ENCODE measurements around the gene CCDC102B.

CCDC102B gene

DNA sequence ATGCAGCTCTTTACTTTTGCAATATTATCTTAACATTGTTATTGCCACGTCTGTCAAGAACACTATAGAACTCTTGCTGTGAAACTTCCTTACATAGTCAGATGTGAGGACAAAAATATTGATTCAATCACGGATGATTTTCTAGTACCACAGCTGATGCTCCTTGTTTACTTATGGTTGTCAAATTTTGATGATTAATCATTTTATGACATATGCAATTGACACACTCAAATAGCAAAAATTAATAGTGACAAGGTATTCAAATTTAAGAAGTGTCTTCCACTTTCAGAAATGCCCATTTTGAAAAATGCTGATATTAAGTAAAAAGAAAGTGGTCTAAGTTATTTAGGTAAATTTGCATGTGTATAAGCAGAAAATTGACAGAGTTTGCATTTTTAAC is 284.0 kb downstream of the CCDC102B start:
- H3K36me3 ChIP-seq (ENCODE audit: control insufficient read depth, insufficient read depth, low read length): no peaks in the 10 kb centered on the region
- no peaks in the 10 kb centered on the region for H3K4me1 ChIP-seq
- H3K27me3 ChIP-seq (ENCODE audit: control insufficient read depth, insufficient read depth, low read length): no peaks in the 10 kb centered on the region
- H3K4me2 ChIP-seq (ENCODE audit: low read length): no peak overlapping the region
- H2AFZ ChIP-seq: no peak overlapping the region
- H3K4me3 ChIP-seq (ENCODE audit: low read depth, low read length): no peak overlapping the region
- no peak overlapping the region for H3K9ac ChIP-seq
- no peak for TF ChIP-seq CTCF (IDR thresholded peaks at IDR 0.05)
- H3K27ac ChIP-seq: no peak overlapping the region
- no peaks in the 10 kb centered on the region for H3K9me3 ChIP-seq (ENCODE audit: control insufficient read depth, low read length)
- H3K79me2 ChIP-seq: no peaks in the 10 kb centered on the region

- H3K9ac ChIP-seq: no peak overlapping the region
- TF ChIP-seq CTCF (IDR thresholded peaks at IDR 0.05): no peak
- H3K36me3 ChIP-seq (ENCODE audit: control insufficient read depth, insufficient read depth, low read length): no peaks in the 10 kb centered on the region
Measured at GRCh38 chr18:69082499-69082898, 284.6 kb downstream of the CCDC102B start.

GRCh38 chr18:69085951-69086350 is 288.1 kb downstream of the CCDC102B start:
- no peak overlapping the region for H3K27ac ChIP-seq
- no peaks in the 10 kb centered on the region for H3K79me2 ChIP-seq
- H3K4me2 ChIP-seq (ENCODE audit: low read length): no peak overlapping the region
- no peaks in the 10 kb centered on the region for H3K4me1 ChIP-seq
- no peaks in the 10 kb centered on the region for H3K9me3 ChIP-seq (ENCODE audit: control insufficient read depth, low read length)
- no peak overlapping the region for H3K4me3 ChIP-seq (ENCODE audit: low read depth, low read length)
- no peak overlapping the region for H2AFZ ChIP-seq
- H3K27me3 ChIP-seq (ENCODE audit: control insufficient read depth, insufficient read depth, low read length): no peaks in the 10 kb centered on the region
- no peak overlapping the region for H3K9ac ChIP-seq
- H3K36me3 ChIP-seq (ENCODE audit: control insufficient read depth, insufficient read depth, low read length): no peaks in the 10 kb centered on the region
- TF ChIP-seq CTCF (IDR thresholded peaks at IDR 0.05): no peak

More at GRCh38 chr18:69082499-69082898, 284.6 kb downstream of the CCDC102B start:
- H3K27ac ChIP-seq: no peak overlapping the region
- H3K9me3 ChIP-seq (ENCODE audit: control insufficient read depth, low read length): no peaks in the 10 kb centered on the region
- H3K4me1 ChIP-seq: no peaks in the 10 kb centered on the region
- H3K4me3 ChIP-seq (ENCODE audit: low read depth, low read length): no peak overlapping the region
- H3K27me3 ChIP-seq (ENCODE audit: control insufficient read depth, insufficient read depth, low read length): no peaks in the 10 kb centered on the region
- H3K79me2 ChIP-seq: no peaks in the 10 kb centered on the region
- H3K4me2 ChIP-seq (ENCODE audit: low read length): no peak overlapping the region
- H2AFZ ChIP-seq: no peak overlapping the region

- Histone ChIP-seq H3K27ac (no peak overlapping the region), H2AFZ (no peak overlapping the region), H3K36me3 (ENCODE audit: control insufficient read depth, insufficient read depth, low read length) (no peaks in the 10 kb centered on the region), H3K27me3 (ENCODE audit: control insufficient read depth, insufficient read depth, low read length) (no peaks in the 10 kb centered on the region), H3K4me3 (ENCODE audit: low read depth, low read length) (no peak overlapping the region), H3K4me1 (no peaks in the 10 kb centered on the region), H3K79me2 (no peaks in the 10 kb centered on the region), H3K9ac (no peak overlapping the region), H3K9me3 (ENCODE audit: control insufficient read depth, low read length) (no peaks in the 10 kb centered on the region), H3K4me2 (ENCODE audit: low read length) (no peak overlapping the region)
- TF ChIP-seq CTCF (IDR thresholded peaks at IDR 0.05): no peak
Measured at GRCh38 chr18:69088973-69089372, 291.1 kb downstream of the CCDC102B start.

GRCh38 chr18:69097349-69097748 is 299.5 kb downstream of the CCDC102B start:
- Histone ChIP-seq H3K9ac (no peak overlapping the region), H3K4me1 (no peaks in the 10 kb centered on the region), H3K27ac (no peak overlapping the region), H3K79me2 (no peaks in the 10 kb centered on the region), H3K27me3 (ENCODE audit: control insufficient read depth, insufficient read depth, low read length) (no peaks in the 10 kb centered on the region), H2AFZ (no peak overlapping the region), H3K36me3 (ENCODE audit: control insufficient read depth, insufficient read depth, low read length) (no peaks in the 10 kb centered on the region), H3K9me3 (ENCODE audit: control insufficient read depth, low read length) (no peaks in the 10 kb centered on the region), H3K4me3 (ENCODE audit: low read depth, low read length) (no peak overlapping the region), H3K4me2 (ENCODE audit: low read length) (no peak overlapping the region)
- TF ChIP-seq CTCF (IDR thresholded peaks at IDR 0.05): no peak

Data from parathyroid adenoma (tissue), 2 donors.